NCI-H187 treated with DMSO at 0.1 percent for 48 hours (cell line): Measurements from ENCODE around the gene DNER.
"Not testable (repeated sequence)": the region's sequence is repeated elsewhere in the genome, so short reads cannot be mapped to it uniquely, and the experiment has no call there.

Experiments
- DNase-seq: peaks from one replicate; lab custom pipeline; 2025; lab: John Stamatoyannopoulos, UW

Gene DNER, protein sequence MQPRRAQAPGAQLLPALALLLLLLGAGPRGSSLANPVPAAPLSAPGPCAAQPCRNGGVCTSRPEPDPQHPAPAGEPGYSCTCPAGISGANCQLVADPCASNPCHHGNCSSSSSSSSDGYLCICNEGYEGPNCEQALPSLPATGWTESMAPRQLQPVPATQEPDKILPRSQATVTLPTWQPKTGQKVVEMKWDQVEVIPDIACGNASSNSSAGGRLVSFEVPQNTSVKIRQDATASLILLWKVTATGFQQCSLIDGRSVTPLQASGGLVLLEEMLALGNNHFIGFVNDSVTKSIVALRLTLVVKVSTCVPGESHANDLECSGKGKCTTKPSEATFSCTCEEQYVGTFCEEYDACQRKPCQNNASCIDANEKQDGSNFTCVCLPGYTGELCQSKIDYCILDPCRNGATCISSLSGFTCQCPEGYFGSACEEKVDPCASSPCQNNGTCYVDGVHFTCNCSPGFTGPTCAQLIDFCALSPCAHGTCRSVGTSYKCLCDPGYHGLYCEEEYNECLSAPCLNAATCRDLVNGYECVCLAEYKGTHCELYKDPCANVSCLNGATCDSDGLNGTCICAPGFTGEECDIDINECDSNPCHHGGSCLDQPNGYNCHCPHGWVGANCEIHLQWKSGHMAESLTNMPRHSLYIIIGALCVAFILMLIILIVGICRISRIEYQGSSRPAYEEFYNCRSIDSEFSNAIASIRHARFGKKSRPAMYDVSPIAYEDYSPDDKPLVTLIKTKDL

DNA sequence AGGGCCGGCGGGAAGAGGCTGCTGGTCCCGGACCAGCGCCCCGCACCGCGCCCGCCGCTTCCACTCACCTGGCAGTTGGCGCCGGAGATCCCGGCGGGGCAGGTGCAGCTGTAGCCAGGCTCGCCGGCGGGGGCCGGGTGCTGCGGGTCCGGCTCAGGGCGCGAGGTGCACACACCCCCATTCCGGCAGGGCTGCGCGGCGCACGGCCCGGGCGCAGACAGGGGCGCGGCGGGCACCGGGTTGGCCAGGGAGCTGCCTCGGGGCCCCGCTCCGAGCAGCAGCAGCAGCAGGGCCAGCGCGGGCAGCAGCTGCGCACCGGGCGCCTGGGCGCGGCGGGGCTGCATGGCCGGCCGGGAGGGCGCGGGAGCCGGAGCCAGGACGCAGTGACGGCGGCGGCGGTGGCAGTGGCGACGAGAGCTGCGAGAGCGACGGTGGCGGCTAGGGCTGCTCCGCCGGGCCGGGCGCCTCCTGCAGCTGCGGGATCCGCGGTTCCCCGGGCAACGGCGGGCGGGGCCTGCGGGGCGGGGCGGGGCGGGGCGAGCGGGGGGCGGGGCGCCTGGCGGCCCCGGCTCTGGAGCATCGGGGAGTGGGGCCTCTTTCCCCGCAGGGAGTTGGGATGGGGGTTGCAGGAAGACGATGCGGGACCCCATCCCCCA lies at the start of gene DNER:
Gene DNER, minus strand, starts transcription at position 476 of the 656 bp plus-strand sequence. Its CDS starts 132 bp downstream, at position 344.
- no peak for DNase-seq

DNA sequence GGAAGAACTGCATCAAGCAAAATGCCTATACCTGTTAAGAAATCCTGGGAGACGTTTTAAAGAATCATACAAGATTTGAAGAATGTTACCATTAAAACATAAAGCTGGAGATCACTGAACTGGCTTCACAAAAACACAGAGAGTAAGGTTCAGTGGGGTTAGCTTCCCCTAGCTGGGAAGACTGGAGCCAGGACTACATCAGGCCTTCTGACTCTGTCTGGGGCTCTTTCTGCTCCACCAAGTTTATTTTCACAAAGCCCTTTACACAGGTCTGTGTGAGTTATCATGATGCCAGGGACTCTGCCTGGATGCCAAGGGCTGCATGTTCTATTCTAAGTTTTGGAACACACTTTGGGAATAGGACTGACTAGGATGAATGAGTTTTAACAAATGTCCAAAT lies 47.3 kb upstream of the DNER start:
- no peak for DNase-seq

DNA sequence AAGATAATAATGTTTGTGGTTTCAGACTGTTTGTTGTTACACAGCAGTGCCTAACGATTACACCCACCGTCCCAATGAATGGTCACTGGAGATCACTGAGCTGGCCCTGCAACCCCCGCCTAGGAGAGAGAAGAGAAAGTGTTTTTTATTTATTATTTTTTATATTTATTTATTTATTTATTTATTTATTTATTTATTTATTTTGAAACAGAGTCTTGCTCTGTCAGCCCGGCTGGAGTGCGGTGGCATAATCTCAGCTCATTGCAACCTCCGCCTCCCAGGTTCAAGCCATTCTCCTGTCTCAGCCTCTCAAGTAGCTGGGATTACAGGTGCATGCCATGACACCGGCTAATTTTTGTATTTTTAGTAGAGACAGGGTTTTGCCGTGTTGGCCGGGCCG lies 43.1 kb upstream of the DNER start:
- not testable (repeated sequence) for DNase-seq

DNA sequence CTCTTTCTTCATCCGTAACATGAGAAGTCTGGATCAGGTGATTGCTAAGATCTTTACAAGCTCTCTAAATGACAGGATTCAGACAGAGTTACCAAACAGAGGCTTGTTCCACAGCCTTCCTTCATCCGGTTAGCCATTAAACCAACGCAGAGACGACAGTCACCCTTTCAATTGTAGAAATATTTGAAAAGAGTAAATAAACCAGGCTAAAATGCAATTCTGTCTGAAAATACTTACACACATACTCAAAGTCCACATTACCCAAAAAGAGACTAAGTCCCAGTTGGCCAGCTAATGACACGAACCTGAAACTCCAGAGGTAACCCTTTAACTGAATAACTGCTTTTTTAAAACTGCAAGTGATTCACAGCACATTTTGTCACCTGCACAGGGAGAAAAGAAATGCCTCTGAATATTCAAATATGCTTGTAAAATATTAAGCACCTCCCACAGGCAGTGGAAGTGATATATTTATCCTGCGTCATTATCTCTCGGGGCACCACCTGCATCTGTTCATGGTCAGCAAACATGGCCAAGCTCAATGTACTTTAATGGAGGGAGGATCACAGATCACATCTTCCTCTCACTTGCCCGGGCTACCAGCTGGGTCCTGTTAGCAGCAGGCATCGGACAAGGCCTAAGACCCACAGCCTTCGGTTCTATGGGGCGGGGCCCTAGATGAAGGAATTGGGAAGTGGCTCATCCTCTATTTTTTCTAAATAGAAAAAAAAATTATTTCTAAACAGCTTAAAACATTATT lies 38.8 kb upstream of the DNER start:
- DNase-seq = no peak

DNA sequence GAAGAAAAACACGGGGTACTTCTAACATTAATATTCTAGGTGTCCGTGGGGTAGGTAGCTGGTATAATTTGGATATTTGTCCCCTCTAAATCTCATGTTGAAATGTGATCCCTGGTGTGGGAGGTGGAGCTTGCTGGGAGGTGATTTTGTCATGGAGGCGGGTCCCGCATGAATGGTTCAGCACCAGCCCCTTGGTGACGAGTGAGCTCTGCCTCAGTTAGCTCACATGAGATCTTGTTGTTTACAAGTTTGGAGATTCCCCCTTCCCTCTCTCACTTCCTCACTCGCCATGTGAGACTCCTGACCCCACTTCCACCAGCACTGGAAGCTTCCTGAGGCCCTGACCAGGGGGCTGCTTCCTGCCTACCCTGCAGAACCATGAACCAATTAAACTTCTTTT lies 35.4 kb upstream of the DNER start:
- DNase-seq = no peak

DNA sequence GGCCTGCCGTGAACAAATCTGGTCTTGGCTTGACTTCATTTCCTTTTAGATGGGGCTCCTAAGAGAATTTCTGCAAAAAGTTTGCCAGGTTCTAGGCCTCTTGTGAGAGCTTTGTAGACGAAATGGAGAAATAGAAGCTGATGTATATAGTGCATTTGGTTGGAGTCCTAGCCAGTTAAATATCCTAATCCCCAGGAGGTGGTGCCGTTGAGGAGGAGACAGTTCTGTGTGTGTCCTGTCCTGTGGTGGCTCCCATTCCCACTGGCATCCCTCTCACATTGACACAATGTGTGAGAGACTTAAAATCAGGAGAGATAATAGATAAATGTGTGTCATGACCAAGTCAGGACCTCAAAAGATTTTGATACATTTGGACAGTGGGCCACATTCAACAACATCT lies 34.6 kb upstream of the DNER start:
- DNase-seq = no peak

DNA sequence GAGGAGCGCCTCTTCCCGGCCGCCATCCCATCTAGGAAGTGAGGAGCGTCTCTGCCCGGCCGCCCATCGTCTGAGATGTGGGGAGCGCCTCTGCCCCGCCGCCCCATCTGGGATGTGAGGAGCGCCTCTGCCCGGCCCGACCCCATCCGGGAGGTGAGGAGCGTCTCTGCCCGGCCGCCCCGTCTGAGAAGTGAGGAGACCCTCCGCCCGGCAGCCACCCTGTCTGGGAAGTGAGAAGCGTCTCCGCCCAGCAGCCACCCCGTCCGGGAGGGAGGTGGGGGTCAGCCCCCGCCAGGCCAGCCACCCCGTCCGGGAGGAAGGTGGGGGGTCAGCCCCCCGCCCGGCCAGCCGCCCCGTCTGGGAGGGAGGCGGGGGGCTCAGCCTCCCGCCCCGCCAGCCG lies 28.3 kb upstream of the DNER start:
- not testable (repeated sequence) for DNase-seq

DNA sequence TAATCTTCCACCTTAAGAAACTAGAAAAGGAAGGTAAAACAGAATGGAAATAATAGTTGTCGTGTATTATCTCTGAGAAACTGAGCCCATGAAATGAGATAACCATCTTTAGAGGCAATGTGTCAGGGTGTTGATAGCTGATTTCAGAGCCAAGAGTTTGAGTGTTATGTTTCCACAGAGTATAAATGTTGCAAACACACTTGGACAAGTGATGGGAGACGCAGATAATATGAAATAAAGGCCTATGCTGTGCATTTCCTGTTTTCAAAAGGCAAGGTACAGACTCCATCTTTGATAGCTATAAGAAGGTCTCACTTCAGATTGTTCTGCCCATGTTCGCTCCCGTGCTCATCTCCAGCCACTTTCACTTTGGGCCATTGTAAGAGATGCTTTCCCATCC lies 25.9 kb upstream of the DNER start:
- no peak for DNase-seq

DNA sequence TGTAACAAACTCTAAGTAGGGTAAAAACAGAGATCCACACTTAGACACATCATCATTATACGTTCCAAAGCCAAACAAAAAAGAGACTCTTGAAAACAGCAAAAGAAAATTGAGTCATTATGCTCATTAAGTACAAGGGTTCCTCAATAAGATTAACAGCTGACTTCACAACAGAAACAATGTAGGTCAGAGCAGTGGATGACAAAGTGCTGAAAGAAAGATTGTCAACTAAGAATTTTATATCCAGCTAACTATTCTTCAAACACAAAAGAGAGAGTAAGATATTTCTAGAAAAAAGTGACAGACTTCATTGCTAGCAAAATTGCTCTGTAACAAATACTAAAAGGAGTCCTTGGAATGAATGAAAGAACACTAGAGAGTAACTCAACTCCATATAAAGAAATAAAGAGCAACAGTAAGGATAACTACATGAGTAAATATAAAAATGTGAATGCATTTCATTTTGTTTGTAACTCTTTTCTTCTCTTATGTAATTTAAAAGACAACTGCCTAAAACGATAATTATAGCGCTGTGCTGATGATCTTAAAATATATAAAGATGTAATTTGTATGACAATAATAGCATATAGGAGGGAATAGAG lies 23.8 kb upstream of the DNER start:
- no peak for DNase-seq

DNA sequence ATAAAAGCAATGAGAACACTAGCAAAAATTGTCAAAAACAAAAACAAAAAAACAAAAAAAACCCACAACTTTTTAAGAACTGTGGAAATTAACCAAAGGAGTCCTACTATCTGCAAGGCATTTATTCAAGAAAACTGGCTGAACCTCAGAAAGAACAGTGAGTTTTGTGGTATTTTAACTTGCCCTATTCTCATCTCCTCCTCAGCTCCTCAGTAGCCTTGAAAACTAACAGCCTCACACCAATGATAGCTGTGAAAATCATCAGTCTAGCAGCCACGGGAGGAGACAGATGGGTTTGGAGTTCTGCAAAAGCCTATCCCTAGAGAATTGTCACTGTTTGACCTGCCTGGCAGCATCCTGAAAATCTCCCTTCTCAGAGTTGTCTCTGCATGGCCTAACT lies 20.1 kb upstream of the DNER start:
- DNase-seq = no peak

DNA sequence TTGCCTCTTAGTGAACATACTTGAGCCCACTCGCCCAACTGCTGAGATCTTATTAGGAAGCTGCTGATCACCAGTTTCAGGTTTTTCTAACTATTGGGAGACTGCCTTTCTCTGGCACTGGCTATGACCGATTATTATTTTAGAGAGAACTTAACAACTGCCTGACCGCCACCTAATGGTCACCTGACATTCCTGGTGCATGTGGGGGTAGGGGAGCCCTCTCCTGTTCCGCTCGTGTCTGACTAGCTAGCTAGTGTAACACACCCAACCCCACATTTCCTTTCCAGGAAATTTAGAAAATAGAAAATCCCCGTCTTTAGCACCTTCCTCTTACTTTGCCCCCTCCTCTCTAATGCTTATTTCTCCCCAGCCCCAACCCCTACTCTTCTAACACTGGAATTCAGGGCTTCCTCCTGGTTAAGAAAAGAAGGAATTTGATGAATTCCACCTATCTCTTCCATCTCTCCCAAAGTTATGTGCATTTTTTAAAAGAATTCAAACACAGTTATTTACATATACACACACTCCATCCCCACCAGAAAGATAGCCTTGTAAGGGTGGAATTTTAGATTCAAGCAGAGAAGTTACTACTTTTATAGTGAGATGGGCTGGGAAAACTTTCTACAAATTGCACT lies 19.4 kb upstream of the DNER start:
- DNase-seq = no peak

DNA sequence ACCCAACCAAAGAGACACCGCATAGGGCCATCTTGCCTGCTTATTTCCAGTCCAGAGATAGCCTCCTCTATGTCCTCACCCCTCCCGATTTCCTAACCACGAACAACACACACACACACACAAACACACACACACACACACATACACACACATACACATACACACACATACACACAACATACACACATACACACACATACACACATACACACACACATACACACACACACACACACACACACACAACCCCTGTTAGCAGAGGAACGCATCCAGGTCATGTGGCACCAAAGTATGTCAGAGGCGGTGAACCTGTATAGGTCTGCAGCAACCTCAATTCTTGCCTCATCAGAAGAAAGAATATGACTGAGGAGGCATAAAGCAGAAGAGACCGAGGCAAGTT lies 18.5 kb upstream of the DNER start:
- no peak for DNase-seq

DNA sequence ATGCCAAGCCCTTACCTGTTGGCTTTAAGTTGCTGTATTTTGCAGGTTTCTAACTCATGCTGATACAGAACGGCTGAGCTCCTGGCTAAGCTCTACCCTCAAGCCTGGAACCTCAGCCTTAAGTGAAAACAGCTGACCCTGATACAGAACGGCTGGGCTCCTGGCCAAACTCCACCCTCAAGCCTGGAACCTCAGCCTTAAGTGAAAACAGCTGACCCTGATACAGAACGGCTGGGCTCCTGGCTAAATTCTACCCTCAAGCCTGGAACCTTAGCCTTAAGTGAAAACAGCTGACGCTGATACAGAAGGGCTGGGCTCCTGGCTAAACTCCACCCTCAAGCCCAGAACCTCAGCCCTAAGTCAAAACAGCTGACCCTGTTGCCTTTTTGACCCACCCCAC lies 17.6 kb upstream of the DNER start:
- DNase-seq = no peak

DNA sequence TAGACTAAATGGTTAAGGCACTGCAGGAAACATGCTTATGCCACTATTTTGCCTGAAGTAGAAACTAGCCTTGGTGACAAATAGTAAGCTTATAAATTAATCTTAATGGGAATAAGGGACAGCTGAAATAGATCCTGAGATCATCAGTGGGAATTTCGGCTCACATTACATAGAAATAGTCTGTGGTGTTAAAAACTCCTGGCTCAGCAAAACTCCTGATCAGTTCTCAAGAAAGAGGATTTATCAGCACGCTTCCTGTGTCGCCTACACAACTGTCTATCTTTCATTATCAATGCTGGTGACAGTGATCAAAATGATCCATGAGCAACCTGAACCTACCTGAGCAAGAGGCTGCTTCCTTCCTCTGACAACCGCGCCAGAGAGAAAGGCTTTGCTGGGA lies 17.0 kb upstream of the DNER start:
- DNase-seq = no peak

DNA sequence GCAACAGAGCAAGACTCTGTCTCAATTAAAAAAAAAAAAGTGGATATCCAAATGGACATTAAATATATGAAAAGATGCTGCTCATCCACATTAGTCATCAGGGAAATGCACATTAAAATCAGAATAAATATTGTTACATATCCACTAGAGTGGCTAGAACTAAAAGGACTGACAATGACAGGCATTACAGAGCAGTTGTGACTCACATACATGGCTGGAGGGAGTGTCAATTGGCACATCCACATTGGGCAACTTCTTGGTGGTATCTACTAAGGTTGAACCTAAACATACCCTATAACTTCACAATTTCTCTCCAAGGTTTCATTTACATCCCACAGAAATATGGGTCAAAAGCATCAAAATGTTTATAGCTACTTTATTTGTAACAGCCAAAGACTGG lies 14.0 kb upstream of the DNER start:
- DNase-seq = no peak

DNA sequence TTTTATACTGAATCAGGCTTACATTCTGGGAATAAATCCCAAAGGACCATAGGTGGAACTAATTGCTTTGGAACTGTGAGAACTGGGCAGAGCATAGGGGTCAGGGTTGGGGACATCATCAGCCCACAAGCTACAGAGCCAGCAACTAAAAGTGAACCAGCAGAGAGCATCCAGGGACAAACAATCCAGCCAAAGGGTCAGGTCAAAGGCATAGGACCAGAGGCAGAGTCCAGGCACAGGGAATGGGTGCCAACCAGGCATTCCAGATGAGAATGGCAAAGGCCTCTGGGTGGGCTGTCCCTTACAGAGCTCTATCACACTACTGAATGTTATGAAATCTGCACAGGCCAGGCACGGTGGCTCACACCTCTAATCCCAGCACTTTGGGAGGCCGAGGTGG lies 12.3 kb upstream of the DNER start:
- no peak for DNase-seq

DNA sequence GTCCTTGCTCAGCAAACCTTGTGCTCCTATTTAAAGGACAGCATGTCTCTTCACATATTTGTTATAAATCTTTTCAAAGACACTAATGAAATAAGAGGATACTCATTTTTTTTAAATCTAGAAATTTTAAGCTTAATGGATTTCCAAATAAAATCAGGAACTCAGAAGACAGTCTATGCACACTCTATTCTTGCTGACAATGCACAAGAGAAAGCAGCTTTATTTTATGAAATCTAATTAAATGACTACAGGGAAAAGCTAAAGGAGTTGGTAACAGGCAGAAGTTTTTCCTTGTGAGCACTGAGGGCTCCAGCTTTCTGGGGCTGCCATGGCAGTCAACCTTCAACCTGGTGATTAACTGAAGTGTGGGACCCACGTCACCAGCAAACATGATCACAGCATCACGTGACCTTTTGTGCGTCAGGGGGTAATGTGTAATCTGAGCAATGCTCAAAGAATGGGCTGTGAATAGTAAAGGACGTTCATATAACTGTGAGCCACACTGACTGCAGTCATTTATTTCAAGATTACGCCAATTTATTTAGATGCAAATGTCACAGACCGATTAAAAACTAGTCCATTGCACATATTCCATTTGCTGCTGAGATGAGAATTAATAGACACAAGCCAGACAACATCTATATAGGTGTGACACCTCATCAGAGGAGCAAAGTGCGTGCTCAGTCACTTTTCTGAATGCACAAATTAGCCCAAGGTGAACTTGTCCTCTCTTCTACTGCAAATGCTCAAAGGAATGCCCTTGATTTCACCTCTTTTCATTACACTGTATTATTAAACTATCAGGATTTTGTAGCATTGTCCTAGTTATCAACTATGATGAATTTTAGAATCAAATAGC lies 11.6 kb upstream of the DNER start:
- DNase-seq = no peak

DNA sequence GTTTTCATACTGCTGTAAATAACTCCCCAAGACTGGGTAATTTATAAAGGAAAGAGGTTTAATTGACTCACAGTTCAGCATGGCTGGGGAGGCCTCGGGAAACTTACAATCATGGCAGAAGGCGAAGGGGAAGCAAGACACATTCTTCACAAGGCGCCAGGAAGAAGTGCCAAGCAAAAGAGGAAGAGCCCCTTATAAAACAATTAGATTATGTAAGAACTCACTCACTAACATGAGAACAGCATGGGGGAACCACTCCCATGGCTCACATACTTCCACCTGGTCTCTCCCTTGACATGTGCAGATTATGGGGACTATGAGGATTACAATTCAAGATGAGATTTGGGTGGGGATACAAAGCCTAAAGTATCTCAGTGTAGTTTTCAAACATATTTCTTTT lies 8.8 kb upstream of the DNER start:
- not testable (repeated sequence) for DNase-seq

DNA sequence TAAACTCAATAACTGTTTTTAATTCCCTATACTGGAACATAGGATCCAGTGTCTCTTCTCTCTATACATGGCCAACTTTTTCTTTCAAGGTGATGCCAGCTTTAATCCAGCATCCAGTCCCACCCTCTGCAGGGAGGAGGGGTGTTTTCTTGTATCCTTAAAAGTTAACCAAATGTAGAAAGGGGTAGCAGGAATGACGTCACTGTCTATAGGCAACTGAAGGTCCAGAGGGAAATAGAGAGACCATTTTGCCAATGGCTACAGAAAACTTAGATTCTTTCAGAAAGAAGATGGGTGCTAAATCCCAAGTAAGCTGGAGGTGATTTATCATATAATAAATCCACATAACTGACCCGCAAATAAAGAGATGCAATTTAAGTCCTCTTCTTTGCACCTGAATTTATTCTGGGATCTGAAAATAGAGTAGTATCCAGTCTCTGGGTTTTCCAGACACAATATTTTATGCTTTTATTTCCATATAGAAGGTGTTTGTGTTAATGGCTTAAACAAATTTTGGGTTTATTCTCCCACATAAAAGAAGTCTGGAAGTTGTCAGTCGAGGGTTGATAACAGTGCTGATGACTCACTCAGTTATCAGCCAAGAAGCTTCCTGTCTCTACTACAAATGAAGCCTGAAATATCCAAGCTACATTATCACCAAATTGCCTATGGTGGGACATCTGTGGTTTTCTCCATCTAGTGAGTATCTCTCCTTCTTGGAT lies 5.7 kb upstream of the DNER start:
- DNase-seq = no peak

DNA sequence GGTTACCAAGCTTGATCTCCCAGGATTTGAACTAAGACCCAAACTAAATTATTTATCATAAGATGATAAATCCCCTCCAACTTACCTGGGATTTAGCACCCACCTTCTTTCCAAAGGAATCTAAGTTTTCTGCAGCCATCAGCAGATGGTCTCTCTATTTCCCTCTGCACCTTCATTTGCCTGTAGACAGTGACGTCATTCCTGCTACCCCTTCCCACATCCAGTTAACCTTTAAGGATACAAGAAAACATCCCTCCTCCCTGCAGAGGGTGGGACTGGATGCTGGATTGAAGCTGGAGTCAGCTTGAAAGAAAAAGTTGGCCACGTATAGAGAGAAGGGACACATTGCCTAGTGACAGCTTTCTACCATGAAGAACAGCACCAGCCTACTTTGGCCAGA lies 3.7 kb upstream of the DNER start:
- no peak for DNase-seq
